Ureter (tissue), 1 donor: ENCODE data around the gene KIF26B. TPM values are rescaled to one million over a fixed set of nuclear protein-coding genes. Genes with fewer than 3 reads are reported as not detected.

Experiments used
- DNase-seq: peaks from one replicate; pipeline ENCODE4 v3.0.0-alpha.2; 2020; ENCODE audit warnings: low spot score
- total RNA-seq: library from RNA; stranded (reverse); gene quantifications from one replicate; pipeline ENCODE4 v1.2.4, GENCODE V29; 2023
- donor health status: DM: yes; HTN: yes; CAD: no.

Gene KIF26B
- total RNA-seq, 1 donor from 2014 or later = 8.0 TPM

DNA sequence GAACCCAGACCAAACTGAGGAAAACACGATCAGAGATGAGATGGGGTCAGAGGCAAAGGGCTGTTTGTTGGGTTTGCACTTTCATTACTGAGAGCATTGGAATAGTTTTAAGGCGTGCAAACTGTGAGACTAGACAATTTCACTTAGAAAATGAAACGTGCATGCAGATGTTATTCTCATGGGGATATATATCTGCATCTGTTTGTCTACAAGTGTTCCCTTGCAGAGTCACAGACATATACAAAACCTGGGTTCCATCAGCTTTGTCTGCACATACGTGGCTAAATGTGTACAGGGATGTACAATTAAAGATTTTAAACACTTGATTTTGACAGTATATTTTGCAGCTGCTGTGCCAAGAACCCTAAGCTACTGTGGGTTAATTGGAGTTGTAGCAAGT lies 355.4 kb downstream of the KIF26B start:
- DNase-seq = no peak

- no peak for DNase-seq
Measured at GRCh38 chr1:245512181-245512888, 357.6 kb downstream of the KIF26B start.

- DNase-seq = no peak
Measured at GRCh38 chr1:245512980-245513578, 358.3 kb downstream of the KIF26B start.

- DNase-seq = no peak
Measured at GRCh38 chr1:245516284-245516759, 361.5 kb downstream of the KIF26B start.

DNA sequence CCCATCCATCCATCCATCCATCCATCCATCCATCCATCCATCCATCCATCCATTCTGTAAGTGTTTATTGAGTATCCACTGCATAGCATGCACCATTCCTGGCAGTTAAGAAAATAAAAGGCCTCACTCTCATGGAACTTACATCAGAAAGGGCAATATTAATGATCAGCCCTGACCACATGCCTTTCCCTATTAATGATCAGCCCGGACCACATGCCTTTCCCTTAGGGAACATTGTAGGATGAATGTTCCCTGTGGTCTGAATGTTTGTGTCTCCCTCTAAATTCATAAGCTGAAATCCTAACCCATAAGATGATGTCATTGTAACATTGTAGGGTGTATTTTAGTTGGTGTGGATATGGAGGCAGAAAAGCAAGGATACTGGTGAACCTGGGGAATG lies 365.8 kb downstream of the KIF26B start:
- DNase-seq = no peak

GRCh38 chr1:245526141-245526540 lies 371.4 kb downstream of the KIF26B start:
- DNase-seq = no peak

- DNase-seq = no peak
Measured at GRCh38 chr1:245528258-245528635, 373.5 kb downstream of the KIF26B start.

DNA sequence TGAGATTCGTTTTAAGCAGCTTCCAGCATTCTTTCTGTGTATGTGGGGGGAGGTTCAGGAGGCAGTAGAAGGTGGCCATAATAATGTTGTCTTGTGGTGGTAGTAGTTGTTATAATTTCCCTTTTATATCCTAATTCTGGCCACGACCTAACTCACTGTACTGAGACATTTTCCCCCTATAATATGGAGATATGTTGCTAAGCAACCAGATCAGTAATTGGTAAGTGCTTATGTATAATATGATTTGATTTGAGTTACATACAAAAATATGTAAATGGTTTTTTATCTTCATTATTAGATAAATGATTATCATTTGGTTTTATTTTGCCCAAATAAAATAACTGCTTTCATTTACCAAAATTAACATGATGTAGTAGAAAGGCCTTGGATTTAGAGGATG lies 376.2 kb downstream of the KIF26B start:
- no peak for DNase-seq

DNA sequence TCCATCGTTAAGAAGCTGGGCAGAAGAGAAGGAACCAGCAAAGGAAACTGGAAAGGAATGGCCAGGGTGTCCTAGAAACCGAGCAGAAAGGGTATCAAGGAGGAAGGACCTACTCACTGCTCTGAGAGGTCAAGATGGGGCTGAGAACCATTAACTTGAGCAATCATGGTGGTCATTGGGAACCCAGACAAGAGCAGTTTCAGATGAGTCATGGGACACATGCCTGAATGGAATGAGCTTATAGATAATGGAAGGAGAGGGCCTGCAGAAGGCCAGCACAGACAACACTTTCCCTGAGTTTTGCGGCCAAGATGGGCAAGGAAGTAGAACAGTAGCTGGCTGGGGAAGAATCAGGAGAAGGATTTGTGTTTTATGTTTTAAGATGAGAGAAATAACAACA lies 383.2 kb downstream of the KIF26B start:
- no peak for DNase-seq

- DNase-seq = no peak
Measured at GRCh38 chr1:245538671-245539070, 383.9 kb downstream of the KIF26B start.

DNA sequence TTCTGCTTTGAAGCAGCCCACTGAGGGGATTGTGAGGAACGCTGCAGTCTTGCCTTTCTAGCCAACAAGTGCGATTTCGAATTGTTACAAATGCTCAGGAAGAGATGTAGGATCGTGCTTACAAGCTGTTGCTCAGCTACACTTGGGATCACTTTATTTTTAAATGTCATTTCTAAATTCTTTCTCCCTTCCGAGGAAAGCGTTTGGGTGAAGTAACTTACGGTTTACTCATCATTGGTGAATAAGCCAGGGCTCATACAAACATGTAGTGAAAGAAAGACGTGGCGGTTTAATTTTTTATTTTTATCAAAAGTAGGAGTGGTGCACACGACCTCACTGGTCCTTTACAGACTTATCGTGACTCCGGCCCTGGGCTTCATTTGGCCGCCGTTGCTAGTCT lies 386.6 kb downstream of the KIF26B start:
- DNase-seq = no peak

- DNase-seq = no peak
Measured at GRCh38 chr1:245542365-245542764, 387.6 kb downstream of the KIF26B start.

- no peak for DNase-seq
Measured at GRCh38 chr1:245544236-245544635, 389.5 kb downstream of the KIF26B start.

DNA sequence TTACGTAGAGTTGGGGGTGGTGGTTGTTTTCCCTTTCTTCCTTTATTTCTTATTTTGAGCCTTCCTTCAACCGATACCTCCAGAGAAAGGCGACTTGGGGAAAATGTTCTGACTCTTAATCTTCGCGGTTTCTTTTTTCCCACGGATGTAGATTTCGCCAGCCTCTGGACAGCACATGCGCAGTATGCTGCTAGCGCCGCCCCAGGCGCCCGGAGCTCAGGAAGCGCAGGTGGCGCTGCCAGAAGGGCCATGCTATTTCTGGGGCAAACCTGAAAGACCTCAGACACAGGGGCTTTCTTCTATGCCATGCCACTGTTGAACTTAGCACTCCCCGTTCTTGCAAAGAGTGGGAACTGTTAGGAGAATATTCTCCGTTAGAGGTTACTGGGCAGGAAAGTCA lies 392.1 kb downstream of the KIF26B start:
- no peak for DNase-seq

DNA sequence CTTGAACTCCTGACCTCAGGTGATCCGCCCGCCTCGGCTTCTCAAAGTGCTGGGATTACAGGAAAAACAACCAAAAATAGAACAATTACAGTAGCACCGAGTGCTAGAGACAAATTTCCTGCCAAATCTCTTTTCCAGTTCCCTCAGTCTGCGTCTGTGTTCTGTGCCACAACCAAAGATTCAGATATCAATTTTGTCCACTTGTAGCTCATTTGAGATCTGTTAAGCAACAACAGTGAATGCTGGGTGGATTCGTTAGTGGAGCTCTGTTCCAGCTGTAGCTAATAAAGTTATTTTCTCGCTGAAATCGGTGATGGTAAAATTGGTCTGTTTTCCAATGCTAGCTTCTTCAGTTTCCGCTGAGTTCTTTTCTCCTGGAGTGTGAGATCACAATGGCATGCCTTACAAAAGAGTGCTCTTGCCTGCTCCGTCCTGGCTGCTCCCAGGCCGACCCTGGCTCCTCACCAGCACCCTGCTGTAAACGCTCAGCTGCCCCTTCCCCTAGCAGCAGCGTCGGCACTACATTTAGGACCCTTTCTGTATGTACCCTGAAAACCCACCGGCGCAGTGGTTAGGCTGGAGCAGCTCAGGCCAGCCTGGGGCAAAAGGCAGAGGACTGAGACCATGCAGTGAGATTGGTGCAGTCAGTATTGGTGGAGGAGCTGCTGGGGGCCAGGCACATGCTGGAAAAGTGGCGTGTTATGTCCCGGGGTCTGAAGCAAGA lies 395.4 kb downstream of the KIF26B start:
- DNase-seq = no peak

DNA sequence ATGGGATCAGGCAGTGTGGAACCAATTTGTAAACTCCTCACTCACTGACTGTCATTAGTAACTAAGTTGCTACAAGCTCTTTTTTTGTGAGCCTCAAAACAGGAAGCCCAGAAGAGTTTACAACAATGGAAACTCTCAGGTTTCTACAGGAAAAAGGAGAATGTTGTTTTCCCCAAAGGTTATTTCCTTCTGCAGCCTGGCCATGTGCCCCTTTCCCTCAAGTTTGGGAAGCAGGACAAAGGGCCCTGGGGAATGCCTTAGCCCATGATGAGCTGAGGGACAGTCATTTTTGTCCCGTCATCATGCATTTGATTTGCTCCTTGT lies 395.9 kb downstream of the KIF26B start:
- no peak for DNase-seq

- no peak for DNase-seq
Measured at GRCh38 chr1:245551536-245551935, 396.8 kb downstream of the KIF26B start.

DNA sequence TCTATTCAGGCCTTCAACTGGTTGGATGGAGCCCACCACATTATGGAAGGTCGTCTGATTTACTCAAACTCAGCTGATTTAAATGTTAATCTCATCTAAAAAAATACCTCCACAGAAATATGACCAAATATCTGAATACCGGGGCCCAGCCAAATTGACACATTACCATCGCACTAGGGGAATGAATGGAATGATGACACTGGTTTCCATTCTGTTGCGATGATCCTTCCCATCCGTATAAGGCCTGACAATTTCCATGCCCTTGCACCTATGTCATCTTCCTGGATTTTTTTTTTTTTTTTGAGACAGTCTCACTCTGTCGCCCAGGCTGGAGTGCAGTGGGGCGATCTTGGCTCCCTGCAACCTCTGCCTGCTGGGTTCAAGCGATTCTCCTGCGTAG lies 397.5 kb downstream of the KIF26B start:
- no peak for DNase-seq

GRCh38 chr1:245556057-245556456 lies 401.3 kb downstream of the KIF26B start:
- DNase-seq = no peak

DNA sequence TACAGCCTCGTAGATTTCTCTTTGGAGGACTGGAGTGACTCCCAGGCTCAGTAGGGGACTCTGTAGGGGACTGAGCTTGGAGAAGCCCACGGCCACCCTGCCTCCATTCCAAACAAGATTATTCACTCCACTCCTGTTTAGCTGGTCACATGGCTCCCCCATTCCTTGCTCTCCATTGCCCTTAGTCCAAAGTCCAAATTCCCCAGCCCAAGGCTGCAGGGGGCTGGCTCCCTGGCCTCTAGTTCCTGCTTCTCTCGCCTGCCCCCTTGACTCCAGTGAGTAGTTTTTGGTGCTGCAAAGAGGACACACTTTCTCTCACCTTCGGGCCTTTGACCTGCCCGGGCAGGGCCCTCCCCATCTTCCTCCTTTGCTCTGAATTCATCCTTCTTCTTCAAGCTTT lies 403.3 kb downstream of the KIF26B start:
- DNase-seq = no peak

DNA sequence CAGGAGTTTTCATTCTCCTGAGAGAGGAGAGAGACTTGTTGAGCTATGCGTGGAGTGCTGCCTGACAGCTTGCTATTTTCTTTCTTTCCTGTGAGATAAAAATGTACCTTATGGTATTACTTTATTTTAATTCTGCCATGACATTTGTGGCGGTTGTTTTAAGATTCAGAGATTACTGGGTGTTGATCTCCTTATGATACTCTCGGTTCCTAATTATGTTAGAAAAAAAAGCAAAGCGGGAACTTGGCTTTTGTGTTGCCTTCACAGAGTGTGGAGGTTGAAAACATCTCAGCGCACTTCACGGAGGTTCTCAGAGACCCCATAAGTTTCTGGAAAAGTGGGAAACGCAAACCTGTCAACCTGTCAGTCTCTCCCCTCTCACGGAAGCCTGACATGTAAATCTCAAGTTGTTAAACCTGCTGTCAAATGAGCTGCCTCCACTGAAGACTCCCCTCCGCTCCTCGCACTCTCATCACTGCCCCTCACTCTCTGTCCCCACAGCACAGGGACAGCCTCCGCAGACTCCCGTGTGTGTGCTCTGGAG lies 405.6 kb downstream of the KIF26B start:
- DNase-seq = no peak

DNA sequence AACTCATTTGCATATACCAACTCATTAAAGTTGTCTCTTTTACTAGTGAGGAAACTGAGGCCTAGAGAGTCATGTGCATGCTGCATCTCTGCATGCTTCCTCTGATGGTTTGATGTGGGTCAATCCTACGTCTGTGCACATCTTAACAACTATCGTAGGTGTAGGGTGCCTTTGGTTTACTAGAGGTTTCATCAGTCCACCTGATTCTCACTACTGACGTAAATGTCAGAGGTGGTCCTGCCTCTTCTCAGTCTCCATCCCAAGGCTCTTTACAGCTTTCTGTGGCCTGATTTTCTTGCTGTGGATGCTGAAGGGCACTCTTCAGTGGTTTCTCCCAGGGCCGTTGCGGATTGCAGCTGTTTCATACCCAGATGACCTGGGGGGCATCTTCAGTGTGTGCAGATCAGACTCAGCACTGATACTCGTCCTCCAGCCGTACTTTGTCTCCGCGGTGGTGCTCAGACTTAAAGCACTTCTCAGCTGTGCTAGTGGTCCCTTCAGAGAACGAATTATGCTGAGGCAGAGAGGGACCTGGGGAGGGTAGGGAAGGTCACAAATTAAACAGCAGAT lies 407.0 kb downstream of the KIF26B start:
- DNase-seq = no peak

- DNase-seq = no peak
Measured at GRCh38 chr1:245566134-245566533, 411.3 kb downstream of the KIF26B start.
